IPS-20b (cell line): ENCODE measurements around the gene CLSTN1.
A peak's percentile ranks its signal among the peaks of the same experiment; 100 is the strongest.
"Not testable (repeated sequence)": the region's sequence is repeated elsewhere in the genome, so short reads cannot be mapped to it uniquely, and the experiment has no call there.

Experiments
- H3K27ac ChIP-seq: one replicate; pipeline ENCODE4 v1.5.1; 2013; ENCODE audit warnings: low read length
- H3K27me3 ChIP-seq: 2 replicates; pipeline ENCODE4 v1.6.1; 2013; ENCODE audit warnings: mild to moderate bottlenecking, low read length, inconsistent platforms; ENCODE audit not compliant: insufficient read depth
- H3K36me3 ChIP-seq: 2 replicates; pipeline ENCODE4 v1.6.1; 2013; ENCODE audit warnings: low read depth, mild to moderate bottlenecking, inconsistent platforms, low read length, moderate library complexity; ENCODE audit not compliant: insufficient read depth
- H3K4me1 ChIP-seq: 2 replicates; pipeline ENCODE4 v1.6.1; 2013; ENCODE audit warnings: mild to moderate bottlenecking, control low read depth, inconsistent platforms, low read length, moderate library complexity; ENCODE audit not compliant: insufficient read depth
- H3K4me3 ChIP-seq: 2 replicates; pipeline ENCODE4 v1.5.1; 2013; ENCODE audit warnings: mild to moderate bottlenecking, low read length, inconsistent platforms
- H3K9ac ChIP-seq: 2 replicates; pipeline ENCODE4 v1.6.1; 2013; ENCODE audit warnings: low read depth, mild to moderate bottlenecking, inconsistent platforms, low read length, moderate library complexity
- H3K9me3 ChIP-seq: 2 replicates; pipeline ENCODE4 v1.6.1; 2013; ENCODE audit warnings: mild to moderate bottlenecking, low read depth, low read length, inconsistent platforms; ENCODE audit not compliant: insufficient read depth

The CLSTN1 gene

GRCh38 chr1:9714257-9714718, 109.5 kb downstream of the CLSTN1 start:
- Histone ChIP-seq H3K27me3 (no peaks in the 10 kb centered on the region), H3K36me3 (peaks cover 3% of the 10 kb centered on the region; the same call in 1 of the 2 replicates), H3K9ac (no peak overlapping the region), H3K27ac (no peak overlapping the region), H3K4me3 (peak overlapping the region; percentile 33; the same call in 1 of the 2 replicates), H3K4me1 (peaks cover 26% of the 10 kb centered on the region; the same call in 1 of the 2 replicates), H3K9me3 (no peaks in the 10 kb centered on the region)

- peaks cover 22% of the 10 kb centered on the region; the same call in 1 of the 2 replicates for H3K4me1 ChIP-seq
- H3K27me3 ChIP-seq, H3K9ac ChIP-seq, H3K36me3 ChIP-seq, H3K27ac ChIP-seq, H3K4me3 ChIP-seq, H3K9me3 ChIP-seq: not testable (repeated sequence)
Measured at GRCh38 chr1:9712767-9713166, 111.0 kb downstream of the CLSTN1 start.

- Histone ChIP-seq H3K27me3 (no peaks in the 10 kb centered on the region), H3K27ac (no peak overlapping the region), H3K9me3 (no peaks in the 10 kb centered on the region), H3K4me1 (peaks cover 17% of the 10 kb centered on the region; the same call in 1 of the 2 replicates), H3K4me3 (no peak overlapping the region), H3K9ac (no peak overlapping the region), H3K36me3 (peaks cover 3% of the 10 kb centered on the region; the same call in 1 of the 2 replicates)
Measured at GRCh38 chr1:9711466-9712020, 112.2 kb downstream of the CLSTN1 start.

GRCh38 chr1:9710037-9710436, 113.7 kb downstream of the CLSTN1 start:
- Histone ChIP-seq H3K36me3 (peaks cover 3% of the 10 kb centered on the region; the same call in 1 of the 2 replicates), H3K4me3 (no peak overlapping the region), H3K27ac (no peak overlapping the region), H3K27me3 (no peaks in the 10 kb centered on the region), H3K9ac (no peak overlapping the region), H3K9me3 (no peaks in the 10 kb centered on the region), H3K4me1 (peaks cover 11% of the 10 kb centered on the region; the same call in 1 of the 2 replicates)

GRCh38 chr1:9706178-9706577, 117.6 kb downstream of the CLSTN1 start:
- H3K36me3 ChIP-seq, result peaks cover under 1% of the 10 kb centered on the region; the same call in 1 of the 2 replicates
- H3K27ac ChIP-seq, result no peak overlapping the region
- H3K4me3 ChIP-seq, result no peak overlapping the region
- H3K9ac ChIP-seq, result no peak overlapping the region
- H3K27me3 ChIP-seq, result no peaks in the 10 kb centered on the region
- H3K9me3 ChIP-seq, result no peaks in the 10 kb centered on the region
- no peaks in the 10 kb centered on the region for H3K4me1 ChIP-seq

- H3K4me1 ChIP-seq, result no peaks in the 10 kb centered on the region; the same call in 1 of the 2 replicates
- H3K27me3 ChIP-seq, result no peaks in the 10 kb centered on the region
- H3K9me3 ChIP-seq, result no peaks in the 10 kb centered on the region
- H3K27ac ChIP-seq, result no peak overlapping the region
- no peak overlapping the region for H3K9ac ChIP-seq
- no peak overlapping the region for H3K4me3 ChIP-seq
- H3K36me3 ChIP-seq, result no peaks in the 10 kb centered on the region; the same call in 1 of the 2 replicates
Measured at GRCh38 chr1:9705337-9706093, 118.2 kb downstream of the CLSTN1 start.

- Histone ChIP-seq H3K27ac (no peak overlapping the region), H3K4me3 (no peak overlapping the region), H3K4me1 (no peaks in the 10 kb centered on the region; the same call in 1 of the 2 replicates), H3K9me3 (no peaks in the 10 kb centered on the region), H3K27me3 (no peaks in the 10 kb centered on the region), H3K9ac (no peak overlapping the region), H3K36me3 (no peaks in the 10 kb centered on the region)
Measured at GRCh38 chr1:9703681-9704080, 120.1 kb downstream of the CLSTN1 start.

- Histone ChIP-seq H3K4me3 (no peak overlapping the region), H3K9ac (no peak overlapping the region), H3K27ac (no peak overlapping the region), H3K27me3 (no peaks in the 10 kb centered on the region), H3K9me3 (no peaks in the 10 kb centered on the region), H3K4me1 (no peaks in the 10 kb centered on the region; the same call in 1 of the 2 replicates), H3K36me3 (no peaks in the 10 kb centered on the region)
Measured at GRCh38 chr1:9703165-9703509, 120.6 kb downstream of the CLSTN1 start.

GRCh38 chr1:9701665-9702064, 122.1 kb downstream of the CLSTN1 start:
- no peak overlapping the region for H3K9ac ChIP-seq
- H3K27ac ChIP-seq, result no peak overlapping the region
- no peaks in the 10 kb centered on the region; the same call in 1 of the 2 replicates for H3K4me1 ChIP-seq
- no peaks in the 10 kb centered on the region for H3K36me3 ChIP-seq
- no peak overlapping the region for H3K4me3 ChIP-seq
- H3K9me3 ChIP-seq, result no peaks in the 10 kb centered on the region
- no peaks in the 10 kb centered on the region for H3K27me3 ChIP-seq

GRCh38 chr1:9700340-9700739, 123.4 kb downstream of the CLSTN1 start:
- Histone ChIP-seq H3K4me3 (no peak overlapping the region), H3K9ac (no peak overlapping the region), H3K27me3 (no peaks in the 10 kb centered on the region), H3K9me3 (no peaks in the 10 kb centered on the region), H3K36me3 (no peaks in the 10 kb centered on the region), H3K27ac (no peak overlapping the region), H3K4me1 (no peaks in the 10 kb centered on the region; the same call in 1 of the 2 replicates)

- H3K36me3 ChIP-seq, result no peaks in the 10 kb centered on the region
- no peaks in the 10 kb centered on the region; the same call in 1 of the 2 replicates for H3K4me1 ChIP-seq
- no peaks in the 10 kb centered on the region for H3K27me3 ChIP-seq
- no peak overlapping the region for H3K4me3 ChIP-seq
- no peaks in the 10 kb centered on the region for H3K9me3 ChIP-seq
- no peak overlapping the region for H3K27ac ChIP-seq
- no peak overlapping the region for H3K9ac ChIP-seq
Measured at GRCh38 chr1:9699361-9699760, 124.4 kb downstream of the CLSTN1 start.

GRCh38 chr1:9696793-9697192, 127.0 kb downstream of the CLSTN1 start:
- H3K4me3 ChIP-seq, result no peak overlapping the region
- no peak overlapping the region for H3K27ac ChIP-seq
- no peaks in the 10 kb centered on the region for H3K36me3 ChIP-seq
- H3K9ac ChIP-seq, result no peak overlapping the region
- H3K27me3 ChIP-seq, result 0 out of 2 replicates have a peak, but pooled peaks cover 4% of the 10 kb centered on the region
- no peaks in the 10 kb centered on the region; the same call in 1 of the 2 replicates for H3K4me1 ChIP-seq
- H3K9me3 ChIP-seq, result no peaks in the 10 kb centered on the region
